Measurements from ENCODE around the gene OR2T27. TPM values are rescaled to one million over a fixed set of nuclear protein-coding genes. Genes with fewer than 3 reads are reported as not detected.

The OR2T27 gene
- total RNA-seq, 1 experiment from 2014 or later, result not detected

DNA sequence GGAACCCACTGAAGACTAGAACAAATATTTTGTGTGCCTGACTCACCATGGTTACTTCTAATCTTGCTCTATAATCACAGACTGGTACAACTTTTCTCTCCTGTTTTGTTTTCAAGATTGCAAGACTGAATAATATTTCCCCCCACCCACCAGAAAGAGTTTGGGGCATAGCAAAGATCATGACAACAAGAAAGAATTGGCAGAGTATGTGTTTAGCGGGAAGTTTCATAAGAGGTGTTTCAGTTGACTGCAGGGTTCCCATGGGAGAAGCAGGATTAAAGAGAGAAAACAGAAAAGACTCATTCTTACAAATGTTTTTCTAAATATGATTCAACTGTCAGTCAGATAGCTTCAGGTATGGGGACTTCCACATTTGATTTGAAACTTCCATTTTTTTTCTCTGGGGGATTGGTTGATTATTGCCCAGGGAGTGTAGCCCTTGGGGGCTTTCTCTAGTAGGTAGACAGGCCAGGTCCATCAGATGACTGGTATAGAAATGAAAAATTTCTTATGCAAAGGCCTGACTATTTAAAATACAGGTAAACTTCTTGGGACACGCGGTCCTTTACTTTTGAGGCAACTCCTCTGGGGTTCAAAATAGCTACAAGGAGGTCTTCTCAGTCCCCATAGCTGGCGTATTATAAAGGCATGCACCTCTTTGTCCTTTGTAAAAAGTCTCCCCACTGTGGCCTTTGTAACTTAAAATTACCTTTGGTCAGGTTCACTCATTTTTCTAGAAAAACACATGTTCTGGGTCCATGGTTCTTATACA lies 33.4 kb upstream of the OR2T27 start:
- POLR2A ChIA-PET (ENCODE audit: low non-redundant PET), result no interaction called here
- no peaks in the 10 kb centered on the region for H3K9me3 ChIP-seq (ENCODE audit: low read depth, low read length, poor library complexity, severe bottlenecking)
- H3K36me3 ChIP-seq (ENCODE audit: insufficient read depth, low read length, poor library complexity, severe bottlenecking), result no peaks in the 10 kb centered on the region
- TF ChIP-seq EZH2 (IDR thresholded peaks at IDR 0.05; ENCODE audit: borderline replicate concordance, low read depth, low read length, poor library complexity, severe bottlenecking), result no peak
- TF ChIP-seq, protein P1, sequence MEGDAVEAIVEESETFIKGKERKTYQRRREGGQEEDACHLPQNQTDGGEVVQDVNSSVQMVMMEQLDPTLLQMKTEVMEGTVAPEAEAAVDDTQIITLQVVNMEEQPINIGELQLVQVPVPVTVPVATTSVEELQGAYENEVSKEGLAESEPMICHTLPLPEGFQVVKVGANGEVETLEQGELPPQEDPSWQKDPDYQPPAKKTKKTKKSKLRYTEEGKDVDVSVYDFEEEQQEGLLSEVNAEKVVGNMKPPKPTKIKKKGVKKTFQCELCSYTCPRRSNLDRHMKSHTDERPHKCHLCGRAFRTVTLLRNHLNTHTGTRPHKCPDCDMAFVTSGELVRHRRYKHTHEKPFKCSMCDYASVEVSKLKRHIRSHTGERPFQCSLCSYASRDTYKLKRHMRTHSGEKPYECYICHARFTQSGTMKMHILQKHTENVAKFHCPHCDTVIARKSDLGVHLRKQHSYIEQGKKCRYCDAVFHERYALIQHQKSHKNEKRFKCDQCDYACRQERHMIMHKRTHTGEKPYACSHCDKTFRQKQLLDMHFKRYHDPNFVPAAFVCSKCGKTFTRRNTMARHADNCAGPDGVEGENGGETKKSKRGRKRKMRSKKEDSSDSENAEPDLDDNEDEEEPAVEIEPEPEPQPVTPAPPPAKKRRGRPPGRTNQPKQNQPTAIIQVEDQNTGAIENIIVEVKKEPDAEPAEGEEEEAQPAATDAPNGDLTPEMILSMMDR (conservative IDR thresholded peaks at IDR 0.05; ENCODE audit: low read depth, low read length), result no peak
- H3K4me3 ChIP-seq (ENCODE audit: low read depth, low read length, poor library complexity, severe bottlenecking), result no peak overlapping the region
- no peak for DNase-seq (ENCODE audit: low spot score)
- CTCF ChIA-PET, result no interaction called here
- H3K27me3 ChIP-seq (replicated peaks; ENCODE audit: insufficient read depth, low read depth, low read length, poor library complexity), result peaks cover 8% of the 10 kb centered on the region
- BruUV-seq (replicated peaks), result no TSS peak
- H3K4me1 ChIP-seq (ENCODE audit: insufficient read depth, low read length, poor library complexity, severe bottlenecking), result no peaks in the 10 kb centered on the region
- intact Hi-C loops (cut with micrococcal nuclease; ENCODE audit: unreplicated experiment), result no loop called here
- no peak overlapping the region for H3K27ac ChIP-seq (ENCODE audit: low read depth, low read length, poor library complexity, severe bottlenecking)

DNA sequence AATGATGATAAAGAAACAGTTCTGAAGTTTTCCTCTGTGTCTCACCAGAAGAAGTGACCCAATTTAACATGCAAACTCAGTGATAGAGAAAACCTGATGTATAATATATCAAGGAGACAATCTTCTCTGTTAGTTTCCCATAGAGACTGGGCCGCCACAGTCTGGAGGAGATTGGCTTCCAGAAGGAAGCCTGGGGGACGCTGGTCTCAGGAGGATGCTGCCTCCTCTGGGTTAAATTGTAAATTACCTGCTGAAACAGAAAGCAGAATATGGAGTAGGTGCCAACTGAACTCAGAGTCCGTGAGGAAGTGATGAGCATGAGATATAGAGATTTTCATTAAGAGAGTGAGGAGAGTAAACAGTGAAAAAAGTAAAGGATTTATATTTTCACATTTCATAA lies 31.5 kb upstream of the OR2T27 start:
- intact Hi-C loops (cut with micrococcal nuclease; ENCODE audit: unreplicated experiment), result loop anchor here (2.0 kb wide), 1 partner anchor 64 kb away; no protein-coding TSS in a partner anchor
- Histone ChIP-seq H3K9me3 (ENCODE audit: low read depth, low read length, poor library complexity, severe bottlenecking) (no peaks in the 10 kb centered on the region), H3K27ac (ENCODE audit: low read depth, low read length, poor library complexity, severe bottlenecking) (no peak overlapping the region), H3K27me3 (replicated peaks; ENCODE audit: insufficient read depth, low read depth, low read length, poor library complexity) (peaks cover 18% of the 10 kb centered on the region), H3K36me3 (ENCODE audit: insufficient read depth, low read length, poor library complexity, severe bottlenecking) (no peaks in the 10 kb centered on the region), H3K4me1 (ENCODE audit: insufficient read depth, low read length, poor library complexity, severe bottlenecking) (no peaks in the 10 kb centered on the region), H3K4me3 (ENCODE audit: low read depth, low read length, poor library complexity, severe bottlenecking) (no peak overlapping the region)
- CTCF ChIA-PET, result no interaction called here
- peak; percentile 55 for DNase-seq (ENCODE audit: low spot score)
- POLR2A ChIA-PET (ENCODE audit: low non-redundant PET), result no interaction called here
- TF ChIP-seq, protein P1 (conservative IDR thresholded peaks at IDR 0.05; ENCODE audit: low read depth, low read length), result peak; percentile 48
- TF ChIP-seq EZH2 (IDR thresholded peaks at IDR 0.05; ENCODE audit: borderline replicate concordance, low read depth, low read length, poor library complexity, severe bottlenecking), result no peak
- BruUV-seq (replicated peaks), result no TSS peak

DNA sequence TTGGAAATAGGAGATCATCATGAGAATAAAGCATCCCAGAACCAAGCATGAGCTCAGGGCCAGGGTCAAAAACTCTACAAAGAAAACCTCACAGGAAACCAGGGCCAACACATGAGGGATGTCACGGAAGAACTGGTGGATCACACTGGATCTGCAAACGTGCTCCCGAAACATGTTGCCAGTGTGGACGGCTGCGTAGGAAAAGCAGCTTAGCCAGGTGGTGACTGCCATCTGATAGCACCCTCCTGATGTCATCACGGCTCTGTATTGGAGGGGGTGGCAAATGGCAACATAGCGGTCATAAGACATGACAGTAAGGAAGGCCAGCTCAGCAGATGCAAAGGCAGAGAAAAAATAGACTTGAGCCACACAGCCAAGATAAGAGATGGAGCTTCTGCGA lies 26.3 kb upstream of the OR2T27 start:
- Histone ChIP-seq H3K27me3 (replicated peaks; ENCODE audit: insufficient read depth, low read depth, low read length, poor library complexity) (peaks cover 16% of the 10 kb centered on the region), H3K4me3 (ENCODE audit: low read depth, low read length, poor library complexity, severe bottlenecking) (no peak overlapping the region), H3K9me3 (ENCODE audit: low read depth, low read length, poor library complexity, severe bottlenecking) (no peaks in the 10 kb centered on the region), H3K27ac (ENCODE audit: low read depth, low read length, poor library complexity, severe bottlenecking) (no peak overlapping the region), H3K36me3 (ENCODE audit: insufficient read depth, low read length, poor library complexity, severe bottlenecking) (no peaks in the 10 kb centered on the region), H3K4me1 (ENCODE audit: insufficient read depth, low read length, poor library complexity, severe bottlenecking) (no peaks in the 10 kb centered on the region)
- ChIA-PET CTCF (no interaction called here), POLR2A (ENCODE audit: low non-redundant PET) (no interaction called here)
- BruUV-seq (replicated peaks), result no TSS peak
- intact Hi-C loops (cut with micrococcal nuclease; ENCODE audit: unreplicated experiment), result no loop called here
- TF ChIP-seq EZH2 (IDR thresholded peaks at IDR 0.05; ENCODE audit: borderline replicate concordance, low read depth, low read length, poor library complexity, severe bottlenecking), result no peak
- TF ChIP-seq, protein P1 (conservative IDR thresholded peaks at IDR 0.05; ENCODE audit: low read depth, low read length), result no peak
- no peak for DNase-seq (ENCODE audit: low spot score)
